Measurements from ENCODE around the gene PTPRR.

The PTPRR gene

DNA sequence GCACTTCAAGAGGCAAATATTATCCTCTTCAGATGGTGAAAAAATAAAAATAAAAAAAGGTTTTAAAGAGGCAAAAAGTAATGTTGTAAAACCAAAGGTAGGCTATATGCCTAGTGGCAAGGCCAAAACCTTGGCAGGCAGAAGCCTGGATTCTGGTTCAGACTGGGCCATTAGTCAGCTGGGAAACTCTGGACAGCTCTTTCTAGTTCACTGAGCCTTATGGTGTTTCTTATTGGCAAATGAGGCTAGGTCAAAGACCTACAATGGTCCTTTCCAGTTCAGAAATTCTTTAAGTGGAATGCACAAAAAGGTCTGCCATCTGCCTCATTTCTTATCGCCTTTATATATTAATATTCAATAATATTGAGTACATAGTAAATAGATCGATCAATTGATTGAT, 327.9 kb downstream of the PTPRR start:
- H3K4me3 ChIP-seq (replicated peaks; ENCODE audit: low read depth, low read length), result no peak overlapping the region
- TF ChIP-seq, protein P1, sequence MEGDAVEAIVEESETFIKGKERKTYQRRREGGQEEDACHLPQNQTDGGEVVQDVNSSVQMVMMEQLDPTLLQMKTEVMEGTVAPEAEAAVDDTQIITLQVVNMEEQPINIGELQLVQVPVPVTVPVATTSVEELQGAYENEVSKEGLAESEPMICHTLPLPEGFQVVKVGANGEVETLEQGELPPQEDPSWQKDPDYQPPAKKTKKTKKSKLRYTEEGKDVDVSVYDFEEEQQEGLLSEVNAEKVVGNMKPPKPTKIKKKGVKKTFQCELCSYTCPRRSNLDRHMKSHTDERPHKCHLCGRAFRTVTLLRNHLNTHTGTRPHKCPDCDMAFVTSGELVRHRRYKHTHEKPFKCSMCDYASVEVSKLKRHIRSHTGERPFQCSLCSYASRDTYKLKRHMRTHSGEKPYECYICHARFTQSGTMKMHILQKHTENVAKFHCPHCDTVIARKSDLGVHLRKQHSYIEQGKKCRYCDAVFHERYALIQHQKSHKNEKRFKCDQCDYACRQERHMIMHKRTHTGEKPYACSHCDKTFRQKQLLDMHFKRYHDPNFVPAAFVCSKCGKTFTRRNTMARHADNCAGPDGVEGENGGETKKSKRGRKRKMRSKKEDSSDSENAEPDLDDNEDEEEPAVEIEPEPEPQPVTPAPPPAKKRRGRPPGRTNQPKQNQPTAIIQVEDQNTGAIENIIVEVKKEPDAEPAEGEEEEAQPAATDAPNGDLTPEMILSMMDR (IDR thresholded peaks at IDR 0.05; ENCODE audit: low read length, missing control alignments), result no peak
- DNase-seq (ENCODE audit: low read depth), result no peak

DNA sequence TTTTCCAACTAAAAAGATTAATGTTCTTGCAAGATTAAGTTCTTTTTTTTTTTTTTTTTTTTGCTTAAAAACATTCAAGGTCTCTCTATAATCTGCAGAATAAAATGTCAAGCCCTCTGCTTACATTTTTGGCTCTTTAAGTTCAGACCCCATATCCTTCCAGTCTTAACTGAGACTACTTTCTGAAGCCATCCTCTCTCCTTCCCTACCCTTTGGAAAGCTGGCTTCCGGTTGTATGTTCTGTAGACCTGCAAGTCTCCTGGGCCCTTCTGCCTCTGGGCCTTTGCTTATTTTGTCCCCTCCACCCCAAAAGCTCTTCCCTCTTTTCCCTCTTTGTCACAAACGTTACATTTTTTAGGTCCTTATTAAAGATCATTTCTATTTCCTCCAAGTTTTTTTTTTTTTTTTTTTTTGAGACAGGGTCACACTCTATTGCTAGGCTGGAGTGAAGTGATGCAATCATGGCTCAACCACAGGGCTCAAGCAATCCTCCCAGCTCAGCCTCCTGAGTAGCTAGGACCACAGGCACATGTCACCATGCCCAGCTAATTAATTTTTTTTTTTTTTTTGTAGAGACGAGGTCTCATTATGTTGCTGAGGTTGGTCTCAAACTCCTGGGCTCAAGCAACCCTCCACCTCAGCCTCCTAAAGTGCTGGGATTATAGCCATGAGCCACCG, 329.9 kb downstream of the PTPRR start:
- TF ChIP-seq, protein P1 (IDR thresholded peaks at IDR 0.05; ENCODE audit: low read length, missing control alignments), result no peak
- no peak overlapping the region for H3K4me3 ChIP-seq (replicated peaks; ENCODE audit: low read depth, low read length)
- DNase-seq (ENCODE audit: low read depth), result peak; percentile 32

DNA sequence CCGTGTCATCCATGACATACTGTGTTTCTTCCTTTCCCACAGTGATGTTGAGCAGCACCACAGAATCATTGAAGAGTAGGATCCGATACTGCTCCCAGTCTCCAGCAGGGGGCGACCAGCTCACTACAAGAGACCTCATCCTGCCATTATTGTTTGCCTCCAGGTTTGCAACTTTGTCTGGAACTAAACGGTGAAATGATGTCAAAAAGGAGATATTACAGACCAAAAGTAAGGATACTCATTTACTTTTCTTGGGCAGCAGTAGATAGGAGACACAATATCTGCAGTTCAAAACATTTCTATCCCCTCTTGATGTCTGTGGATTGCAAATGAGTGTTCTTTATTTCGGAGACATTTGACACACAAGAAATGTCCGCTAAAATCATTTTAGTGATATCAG, 330.5 kb downstream of the PTPRR start:
- no peak overlapping the region for H3K4me3 ChIP-seq (replicated peaks; ENCODE audit: low read depth, low read length)
- TF ChIP-seq, protein P1 (IDR thresholded peaks at IDR 0.05; ENCODE audit: low read length, missing control alignments), result peak; percentile 94
- peak; percentile 90 for DNase-seq (ENCODE audit: low read depth)

Measured in fibroblast of pulmonary artery (primary cell).